MM.1S (cell line): ENCODE results near the gene SLCO1B3.

Experiments used
- DNase-seq: peaks from one replicate; pipeline ENCODE4 v3.0.0-alpha.2; 2015
- H2AFZ ChIP-seq: fragments of 300-600 bp; sonication (generic); 2 replicates; pipeline ENCODE4 v1.6.0; 2016; ENCODE audit warnings: antibody characterized with exemption, low read length
- H3F3A ChIP-seq: fragments of 300-600 bp; sonication (generic); 2 replicates; pipeline ENCODE4 v1.6.1; 2016; ENCODE audit warnings: mild to moderate bottlenecking, antibody characterized with exemption, low read length, moderate library complexity, mixed read lengths; ENCODE audit not compliant: insufficient read depth
- H3K27ac ChIP-seq: fragments of 300-600 bp; sonication (generic); 2 replicates; pipeline ENCODE4 v1.5.1; 2016; ENCODE audit warnings: mild to moderate bottlenecking, low read length
- H3K27me3 ChIP-seq: fragments of 300-600 bp; sonication (generic); replicated peaks from 2 replicates; pipeline ENCODE4 v1.6.0; 2016; ENCODE audit warnings: low read length; ENCODE audit not compliant: insufficient read depth
- H3K36me3 ChIP-seq: fragments of 300-600 bp; sonication (generic); replicated peaks from 2 replicates; pipeline ENCODE4 v1.6.1; 2016; ENCODE audit warnings: mild to moderate bottlenecking, low read length, mixed read lengths; ENCODE audit not compliant: insufficient read depth
- H3K4me1 ChIP-seq: fragments of 300-600 bp; sonication (generic); 2 replicates; pipeline ENCODE4 v1.6.1; 2016; ENCODE audit warnings: low read length, mixed read lengths
- H3K4me2 ChIP-seq: fragments of 300-600 bp; sonication (generic); 2 replicates; pipeline ENCODE4 v1.6.0; 2016; ENCODE audit warnings: low read depth, low read length
- H3K4me3 ChIP-seq: fragments of 300-600 bp; sonication (generic); 2 replicates; pipeline ENCODE4 v1.5.1; 2016; ENCODE audit warnings: low read length, mixed read lengths
- H3K79me2 ChIP-seq: fragments of 300-600 bp; sonication (generic); 2 replicates; pipeline ENCODE4 v1.6.1; 2016; ENCODE audit warnings: mixed run types, low read length, mixed read lengths
- H3K9ac ChIP-seq: fragments of 300-600 bp; sonication (generic); 2 replicates; pipeline ENCODE4 v1.6.1; 2016; ENCODE audit warnings: low read length, mixed read lengths
- H3K9me2 ChIP-seq: fragments of 300-600 bp; sonication (generic); replicated peaks from 2 replicates; pipeline ENCODE4 v1.6.1; 2016; ENCODE audit warnings: mild to moderate bottlenecking, low read length, mixed read lengths; ENCODE audit not compliant: insufficient read depth
- H3K9me3 ChIP-seq: fragments of 300-600 bp; sonication (generic); replicated peaks from 2 replicates; pipeline ENCODE4 v1.6.1; 2016; ENCODE audit warnings: mild to moderate bottlenecking, low read length, mixed read lengths; ENCODE audit not compliant: insufficient read depth
- H4K20me1 ChIP-seq: fragments of 300-600 bp; sonication (generic); 2 replicates; pipeline ENCODE4 v1.6.1; 2016; ENCODE audit warnings: mild to moderate bottlenecking, low read length, moderate library complexity, mixed read lengths; ENCODE audit not compliant: insufficient read depth
- CTCF ChIP-seq: fragments of 300-600 bp; sonication (generic); IDR thresholded peaks from 2 replicates; pipeline ENCODE4 v1.5.1; 2016; ENCODE audit warnings: antibody characterized with exemption, low read length, mixed read lengths
- EZH2 ChIP-seq: fragments of 300-600 bp; sonication (generic); optimal IDR thresholded peaks from 2 replicates; pipeline ENCODE3; 2017; ENCODE audit warnings: low read depth, mild to moderate bottlenecking, antibody characterized with exemption, low read length, mixed read lengths
- EZH2phosphoT487 ChIP-seq: fragments of 300-600 bp; sonication (generic); IDR thresholded peaks from 2 replicates; pipeline ENCODE4 v1.6.1; 2018; ENCODE audit warnings: antibody characterized with exemption, low read length

SLCO1B3 gene

GRCh38 chr12:20832911-20833310 lies 22.4 kb downstream of the SLCO1B3 start:
- no peaks in the 10 kb centered on the region for H3K9me2 ChIP-seq
- DNase-seq, result no peak
- H4K20me1 ChIP-seq, result no peaks in the 10 kb centered on the region
- H3K79me2 ChIP-seq, result no peaks in the 10 kb centered on the region
- H3K36me3 ChIP-seq, result no peaks in the 10 kb centered on the region
- H3K27me3 ChIP-seq, result no peaks in the 10 kb centered on the region
- H3F3A ChIP-seq, result no peaks in the 10 kb centered on the region
- H2AFZ ChIP-seq, result no peak overlapping the region
- no peak overlapping the region for H3K27ac ChIP-seq
- H3K4me3 ChIP-seq, result no peak overlapping the region
- H3K9ac ChIP-seq, result no peak overlapping the region
- TF ChIP-seq EZH2phosphoT487, result no peak
- no peak overlapping the region for H3K4me2 ChIP-seq
- no peaks in the 10 kb centered on the region for H3K9me3 ChIP-seq
- no peaks in the 10 kb centered on the region for H3K4me1 ChIP-seq

- Histone ChIP-seq H2AFZ (no peak overlapping the region), H3K27ac (no peak overlapping the region), H3K9me2 (no peaks in the 10 kb centered on the region), H3K79me2 (no peaks in the 10 kb centered on the region), H3K4me2 (no peak overlapping the region), H4K20me1 (no peaks in the 10 kb centered on the region), H3K9me3 (no peaks in the 10 kb centered on the region), H3K4me3 (no peak overlapping the region), H3K27me3 (no peaks in the 10 kb centered on the region), H3F3A (no peaks in the 10 kb centered on the region), H3K4me1 (no peaks in the 10 kb centered on the region), H3K9ac (no peak overlapping the region), H3K36me3 (no peaks in the 10 kb centered on the region)
- DNase-seq, result no peak
- TF ChIP-seq EZH2phosphoT487 (no peak), EZH2 (no peak), CTCF (no peak)
Measured at GRCh38 chr12:20852649-20853048, 42.1 kb downstream of the SLCO1B3 start.

- no peaks in the 10 kb centered on the region for H3K36me3 ChIP-seq
- H3K9me3 ChIP-seq, result no peaks in the 10 kb centered on the region
- no peak overlapping the region for H3K27ac ChIP-seq
- H3K4me3 ChIP-seq, result no peak overlapping the region
- no peak for DNase-seq
- no peak overlapping the region for H2AFZ ChIP-seq
- TF ChIP-seq CTCF (no peak), EZH2 (no peak), EZH2phosphoT487 (no peak)
- H3K9ac ChIP-seq, result no peak overlapping the region
- no peaks in the 10 kb centered on the region for H4K20me1 ChIP-seq
- no peaks in the 10 kb centered on the region for H3K4me1 ChIP-seq
- H3K79me2 ChIP-seq, result no peaks in the 10 kb centered on the region
- H3K27me3 ChIP-seq, result no peaks in the 10 kb centered on the region
- H3K4me2 ChIP-seq, result no peak overlapping the region
- H3K9me2 ChIP-seq, result no peaks in the 10 kb centered on the region
- H3F3A ChIP-seq, result no peaks in the 10 kb centered on the region
Measured at GRCh38 chr12:20863056-20863455, 52.6 kb downstream of the SLCO1B3 start.

GRCh38 chr12:20865873-20866272 lies 55.4 kb downstream of the SLCO1B3 start:
- Histone ChIP-seq H3K4me2 (no peak overlapping the region), H3K4me3 (no peak overlapping the region), H3K27ac (no peak overlapping the region), H3K79me2 (no peaks in the 10 kb centered on the region), H2AFZ (no peak overlapping the region), H4K20me1 (no peaks in the 10 kb centered on the region), H3K27me3 (no peaks in the 10 kb centered on the region), H3K36me3 (no peaks in the 10 kb centered on the region), H3K9me2 (no peaks in the 10 kb centered on the region), H3K9ac (no peak overlapping the region), H3K4me1 (no peaks in the 10 kb centered on the region), H3F3A (no peaks in the 10 kb centered on the region), H3K9me3 (no peaks in the 10 kb centered on the region)
- no peak for TF ChIP-seq EZH2phosphoT487
- no peak for TF ChIP-seq EZH2
- no peak for TF ChIP-seq CTCF
- no peak for DNase-seq
